CD4-positive, CD25-positive, alpha-beta regulatory T cell (primary cell): ENCODE results near the gene LCP2. TPM values are rescaled to one million over a fixed set of nuclear protein-coding genes. Genes with fewer than 3 reads are reported as not detected.

Source experiments
- ATAC-seq, 2 donors: fragments of 150-1000 bp; cut with Tn5 transposase; one replicate each; pipeline ENCODE4 v1.10.0; 2021; ENCODE audit warnings: low read depth in 2 of 2, moderate number of reproducible peaks in 2 of 2, moderate library complexity in 1 of 2
- DNase-seq, 3 donors: peaks; one replicate each; pipeline versions ENCODE4 v3.0.0 to v3.0.0-alpha.2; 2012 to 2022; ENCODE audit warnings: mixed read lengths in 1 of 3
- H3K27ac ChIP-seq: one replicate; pipeline ENCODE4 v1.7.0; 2013; ENCODE audit warnings: mild to moderate bottlenecking, low read length; ENCODE audit not compliant: insufficient read depth, poor library complexity, severe bottlenecking
- H3K27me3 ChIP-seq: one replicate; pipeline ENCODE4 v1.7.0; 2013; ENCODE audit warnings: low read length; ENCODE audit not compliant: control insufficient read depth, insufficient read depth
- H3K36me3 ChIP-seq: one replicate; pipeline ENCODE4 v1.7.0; 2013; ENCODE audit warnings: mild to moderate bottlenecking, low read length, moderate library complexity; ENCODE audit not compliant: control insufficient read depth, insufficient read depth
- H3K4me1 ChIP-seq: 2 replicates; pipeline ENCODE4 v1.7.0; 2013; ENCODE audit warnings: mild to moderate bottlenecking, low read length; ENCODE audit not compliant: insufficient read depth, control insufficient read depth, poor library complexity, severe bottlenecking
- H3K4me3 ChIP-seq: one replicate; pipeline ENCODE4 v1.7.0; 2013; ENCODE audit warnings: low read depth, mild to moderate bottlenecking, low read length, moderate library complexity
- H3K9me3 ChIP-seq, 2 experiments: 1 replicate in 1 of 2; 2 replicates in 1 of 2; pipeline ENCODE4 v1.7.0; 2013; ENCODE audit warnings: low read length in 2 of 2, mild to moderate bottlenecking in 1 of 2, moderate library complexity in 1 of 2; ENCODE audit not compliant: control insufficient read depth in 2 of 2
- H3K27ac Mint-ChIP-seq, 3 donors: one replicate each; pipeline ENCODE4 v1.8.0; 2020 to 2022; ENCODE audit warnings: mild to moderate bottlenecking in 3 of 3, mixed read lengths in 3 of 3, moderate library complexity in 2 of 3
- H3K27me3 Mint-ChIP-seq: one replicate; pipeline ENCODE4 v1.8.0; 2022; ENCODE audit warnings: mild to moderate bottlenecking, mixed read lengths
- H3K36me3 Mint-ChIP-seq: one replicate; pipeline ENCODE4 v1.8.0; 2020; ENCODE audit warnings: mixed read lengths
- H3K4me1 Mint-ChIP-seq, 4 donors: one replicate each; pipeline ENCODE4 v1.8.0; 2020 to 2022; ENCODE audit warnings: mixed read lengths in 4 of 4, mild to moderate bottlenecking in 1 of 4
- H3K4me3 Mint-ChIP-seq, 4 donors: one replicate each; pipeline ENCODE4 v1.8.0; 2020 to 2022; ENCODE audit warnings: mild to moderate bottlenecking in 4 of 4, mixed read lengths in 4 of 4, moderate library complexity in 3 of 4
- H3K9me3 Mint-ChIP-seq, 7 donors: one replicate each; pipeline ENCODE4 v1.8.0; 2020 to 2022; ENCODE audit warnings: mixed read lengths in 7 of 7, mild to moderate bottlenecking in 3 of 7, moderate library complexity in 2 of 7
- polyA plus RNA-seq, 4 donors: library from polyadenylated mRNA; unstranded; fragments of 300-500 nt; fragmentation: Illumina TruSeq; gene quantifications; one replicate each; pipeline ENCODE4 v1.2.3, GENCODE V29; 2021
- total RNA-seq: library from RNA; stranded (reverse); gene quantifications from one replicate; pipeline ENCODE4 v1.2.3, GENCODE V29; 2022

LCP2 gene
- total and polyA plus RNA-seq, 5 donors from 2014 or later, result 164 to 351 (median 197) TPM

DNA sequence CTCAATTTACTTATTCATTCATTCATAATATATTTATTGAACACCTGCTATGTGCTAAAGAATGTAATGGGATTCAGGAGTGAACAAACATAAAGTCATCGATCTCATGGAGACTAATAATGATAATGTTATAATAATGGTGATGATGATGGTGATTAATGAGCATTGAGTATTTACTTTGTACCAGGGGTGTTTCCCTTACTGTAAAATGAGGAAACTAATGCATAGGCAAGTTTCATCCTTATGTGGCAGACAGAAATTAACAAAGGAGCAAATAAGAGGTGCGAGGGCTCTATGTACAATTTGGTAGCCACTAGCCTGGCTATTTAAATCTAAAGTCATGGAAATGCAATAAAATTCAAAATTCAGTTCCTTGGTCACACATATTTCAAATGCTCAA is 11.1 kb upstream of the LCP2 start:
- DNase-seq, result no peak
- Histone ChIP-seq H3K27ac (no peak overlapping the region), H3K27me3 (no peaks in the 10 kb centered on the region), H3K36me3 (no peaks in the 10 kb centered on the region), H3K4me1 (peaks cover 44% of the 10 kb centered on the region), H3K9me3 (no peaks in the 10 kb centered on the region), H3K4me3 (no peak overlapping the region)
- H3K36me3 Mint-ChIP-seq, result no peaks in the 10 kb centered on the region
- peaks cover 17 to 90% (median 57%) of the 10 kb centered on the region in 4 donors for H3K4me1 Mint-ChIP-seq
- H3K27ac Mint-ChIP-seq, result no peak overlapping the region
- no peak for ATAC-seq
- no peaks in the 10 kb centered on the region for H3K27me3 Mint-ChIP-seq
- H3K4me3 Mint-ChIP-seq, result no peak overlapping the region
- no peaks in the 10 kb centered on the region for H3K9me3 Mint-ChIP-seq

DNA sequence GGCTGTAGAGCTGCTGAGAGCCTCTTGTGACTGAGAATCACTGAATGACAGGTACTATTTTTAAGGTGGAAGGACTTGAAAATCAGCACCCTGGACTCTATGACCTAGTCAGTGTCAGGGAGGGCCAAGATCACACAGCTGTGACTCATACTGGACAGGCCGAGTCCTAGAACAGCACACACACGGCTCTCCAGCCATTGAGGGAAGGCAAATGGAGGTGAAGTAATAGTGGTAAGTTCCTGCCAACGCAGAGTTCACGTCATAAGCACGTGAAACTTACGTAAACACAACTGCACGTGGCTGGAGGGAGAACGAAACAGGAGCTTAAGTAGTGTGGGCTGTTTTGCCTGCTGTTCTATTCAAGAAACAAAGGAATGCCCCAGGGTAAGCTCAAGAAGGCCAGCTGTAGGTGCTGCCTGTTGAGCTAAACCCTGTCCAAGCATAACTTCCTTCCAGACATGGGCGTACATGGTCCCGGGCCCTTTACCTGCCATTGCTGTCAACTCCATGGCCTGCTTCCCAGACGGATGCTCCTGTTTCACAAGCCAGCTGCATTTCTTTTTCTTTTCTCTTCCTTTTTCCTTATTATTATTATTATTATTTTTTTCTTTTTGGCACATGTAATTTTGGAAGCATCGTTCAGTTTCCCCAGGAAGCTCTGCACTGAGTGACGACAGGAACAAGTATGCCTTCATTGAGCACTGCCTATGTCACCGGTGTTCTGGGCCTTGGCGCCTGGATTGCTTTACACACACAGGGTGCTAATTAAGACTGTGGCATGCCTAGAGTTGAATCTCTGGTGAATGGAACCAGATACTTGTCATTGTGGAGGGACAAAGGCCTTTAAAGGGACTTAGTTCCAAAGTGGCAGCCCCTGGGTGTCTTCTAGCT is 10.2 kb upstream of the LCP2 start:
- Mint-ChIP-seq H3K27ac (peak overlapping the region in 1 of 3 donors; percentile 46), H3K36me3 (no peaks in the 10 kb centered on the region), H3K4me1 (peaks cover 16 to 90% (median 58%) of the 10 kb centered on the region in 4 donors), H3K27me3 (no peaks in the 10 kb centered on the region), H3K9me3 (no peaks in the 10 kb centered on the region), H3K4me3 (no peak overlapping the region)
- H3K27me3 ChIP-seq, result no peaks in the 10 kb centered on the region
- H3K4me3 ChIP-seq, result no peak overlapping the region
- no peak for DNase-seq
- no peak overlapping the region for H3K27ac ChIP-seq
- no peaks in the 10 kb centered on the region for H3K9me3 ChIP-seq
- peak in 1 of 2 donors; percentile 23 for ATAC-seq
- H3K36me3 ChIP-seq, result no peaks in the 10 kb centered on the region
- H3K4me1 ChIP-seq, result peaks cover 44% of the 10 kb centered on the region

DNA sequence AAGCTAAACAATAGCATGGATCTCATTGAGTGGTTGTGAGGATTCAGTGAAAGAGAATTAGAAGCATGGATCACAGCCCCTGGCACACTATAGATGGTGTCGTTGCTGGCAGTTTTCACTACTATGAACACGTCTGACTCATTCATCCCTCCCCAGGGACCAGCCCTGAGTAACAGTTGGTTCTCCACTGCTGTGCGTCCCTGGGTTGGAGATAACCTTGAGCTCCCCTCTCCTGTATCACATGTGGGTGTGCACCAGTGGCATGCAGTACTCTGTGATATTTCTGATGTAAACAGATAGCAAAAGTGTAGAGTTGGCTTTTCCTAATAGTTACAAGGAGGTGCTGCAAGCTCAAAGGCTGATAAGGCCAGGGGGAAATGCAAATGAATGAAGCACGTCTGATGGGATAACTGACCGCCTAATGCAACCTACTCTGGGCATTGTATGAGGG is 8.8 kb upstream of the LCP2 start:
- no peaks in the 10 kb centered on the region for H3K36me3 Mint-ChIP-seq
- H3K4me1 Mint-ChIP-seq, result peaks cover 11 to 89% (median 49%) of the 10 kb centered on the region in 4 donors
- DNase-seq (no peak), ATAC-seq (no peak)
- H3K27ac Mint-ChIP-seq, result peak overlapping the region in 1 of 3 donors; percentile 58
- Histone ChIP-seq H3K9me3 (no peaks in the 10 kb centered on the region), H3K4me1 (peaks cover 44% of the 10 kb centered on the region), H3K27me3 (no peaks in the 10 kb centered on the region), H3K27ac (no peak overlapping the region), H3K36me3 (no peaks in the 10 kb centered on the region), H3K4me3 (no peak overlapping the region)
- H3K27me3 Mint-ChIP-seq, result no peaks in the 10 kb centered on the region
- H3K9me3 Mint-ChIP-seq, result no peaks in the 10 kb centered on the region
- H3K4me3 Mint-ChIP-seq, result peak overlapping the region in 1 of 4 donors; percentile 47

GRCh38 chr5:170305646-170306025 is 8.1 kb upstream of the LCP2 start:
- peaks cover 43% of the 10 kb centered on the region for H3K4me1 ChIP-seq
- no peak for ATAC-seq
- H3K4me3 Mint-ChIP-seq, result peak overlapping the region in 1 of 4 donors; percentile 22
- no peaks in the 10 kb centered on the region for H3K27me3 Mint-ChIP-seq
- H3K4me3 ChIP-seq, result no peak overlapping the region
- no peaks in the 10 kb centered on the region for H3K27me3 ChIP-seq
- DNase-seq, result no peak
- no peak overlapping the region for H3K27ac ChIP-seq
- no peaks in the 10 kb centered on the region for H3K36me3 ChIP-seq
- peaks cover 11 to 89% (median 50%) of the 10 kb centered on the region in 4 donors for H3K4me1 Mint-ChIP-seq
- H3K9me3 ChIP-seq, result no peaks in the 10 kb centered on the region
- no peaks in the 10 kb centered on the region for H3K36me3 Mint-ChIP-seq
- peak overlapping the region in 1 of 3 donors; percentile 14 for H3K27ac Mint-ChIP-seq
- H3K9me3 Mint-ChIP-seq, result no peaks in the 10 kb centered on the region

- H3K9me3 Mint-ChIP-seq, result no peaks in the 10 kb centered on the region
- no peak for ATAC-seq
- peaks cover 11 to 89% (median 51%) of the 10 kb centered on the region in 4 donors for H3K4me1 Mint-ChIP-seq
- peak overlapping the region in 1 of 4 donors; percentile 15 for H3K4me3 Mint-ChIP-seq
- DNase-seq, result no peak
- Histone ChIP-seq H3K36me3 (no peaks in the 10 kb centered on the region), H3K9me3 (no peaks in the 10 kb centered on the region), H3K4me3 (no peak overlapping the region), H3K4me1 (peaks cover 44% of the 10 kb centered on the region), H3K27me3 (no peaks in the 10 kb centered on the region), H3K27ac (no peak overlapping the region)
- no peaks in the 10 kb centered on the region for H3K36me3 Mint-ChIP-seq
- no peaks in the 10 kb centered on the region for H3K27me3 Mint-ChIP-seq
- H3K27ac Mint-ChIP-seq, result no peak overlapping the region
Measured at GRCh38 chr5:170305016-170305645, 7.6 kb upstream of the LCP2 start.

DNA sequence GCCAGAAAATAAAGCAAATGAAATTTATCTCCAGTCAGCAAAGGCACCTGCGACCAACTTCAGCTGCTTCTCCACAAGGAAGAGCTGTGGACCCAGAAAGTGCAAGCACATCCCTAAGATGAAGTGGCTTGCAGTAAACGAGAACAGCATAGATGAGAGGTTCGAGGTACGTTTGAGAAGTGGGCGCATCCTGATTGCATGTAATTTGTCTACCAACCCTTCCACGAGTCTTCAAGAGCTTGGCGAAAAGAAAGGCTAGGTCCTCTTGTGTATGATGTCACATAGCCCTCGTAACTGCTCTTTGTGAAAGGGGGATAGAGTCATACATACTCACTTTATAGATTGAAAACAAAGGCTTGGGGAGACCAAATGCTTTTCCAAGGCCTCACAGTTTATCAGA is 6.0 kb upstream of the LCP2 start:
- DNase-seq (peak in 1 of 3 donors; percentile 50), ATAC-seq (no peak)
- H3K4me1 ChIP-seq, result peaks cover 60% of the 10 kb centered on the region
- H3K36me3 ChIP-seq, result no peaks in the 10 kb centered on the region
- peak overlapping the region; percentile 71 for H3K4me3 ChIP-seq
- H3K9me3 ChIP-seq, result no peaks in the 10 kb centered on the region
- Mint-ChIP-seq H3K36me3 (no peaks in the 10 kb centered on the region), H3K4me1 (peaks cover 8 to 91% (median 49%) of the 10 kb centered on the region in 4 donors), H3K9me3 (no peaks in the 10 kb centered on the region), H3K27ac (peak overlapping the region; percentile 87 to 95 (median 95)), H3K4me3 (peak overlapping the region; percentile 82 to 91 (median 90)), H3K27me3 (no peaks in the 10 kb centered on the region)
- H3K27ac ChIP-seq, result peak overlapping the region; percentile 81
- no peaks in the 10 kb centered on the region for H3K27me3 ChIP-seq

DNA sequence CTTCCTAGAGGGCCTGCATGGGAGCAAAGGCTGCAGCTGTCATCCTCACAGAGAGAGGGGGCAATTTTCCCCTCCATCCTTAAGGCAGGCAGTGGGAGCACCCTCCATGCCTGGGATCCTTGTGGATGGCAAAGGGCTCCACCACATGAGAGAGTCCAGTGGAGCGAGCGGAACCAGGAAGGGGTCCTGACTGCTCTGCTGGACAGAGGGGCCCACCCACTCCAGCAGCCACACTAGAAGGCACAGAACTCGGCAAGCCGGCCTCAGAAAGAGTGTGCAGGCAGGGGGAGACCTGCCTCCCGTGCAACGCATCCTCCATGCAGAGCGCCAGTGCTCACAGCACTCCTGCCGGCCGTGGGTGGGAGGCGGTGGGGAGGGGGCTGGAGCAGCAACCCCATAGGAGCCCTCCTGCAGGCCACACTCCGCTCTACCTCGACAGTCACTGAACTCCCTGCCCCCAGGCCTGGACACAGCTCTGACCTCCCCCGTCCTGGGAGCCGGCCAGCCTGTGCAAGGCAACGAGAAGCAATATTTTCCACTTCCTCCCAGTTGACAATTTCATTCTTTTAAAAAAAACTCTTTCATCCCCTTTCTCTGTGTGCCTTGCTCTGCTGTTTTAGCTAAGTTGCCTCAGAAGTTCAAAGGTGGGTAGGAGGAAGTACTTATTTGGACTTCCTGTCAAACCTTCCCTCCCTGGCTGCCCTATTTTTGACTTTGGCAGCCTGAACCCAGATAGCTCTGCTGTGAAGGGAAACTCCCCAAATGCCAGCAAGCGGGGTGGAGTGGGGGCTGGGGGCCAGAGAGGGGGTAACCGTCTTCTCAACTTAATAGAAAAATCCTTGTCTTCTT is 5.3 kb upstream of the LCP2 start:
- peak overlapping the region; percentile 87 to 95 (median 95) for H3K27ac Mint-ChIP-seq
- H3K4me3 Mint-ChIP-seq, result peak overlapping the region; percentile 82 to 91 (median 90)
- Histone ChIP-seq H3K4me3 (peak overlapping the region; percentile 71), H3K27me3 (no peaks in the 10 kb centered on the region), H3K4me1 (peaks cover 67% of the 10 kb centered on the region), H3K36me3 (no peaks in the 10 kb centered on the region), H3K9me3 (no peaks in the 10 kb centered on the region), H3K27ac (peak overlapping the region; percentile 81)
- no peaks in the 10 kb centered on the region for H3K36me3 Mint-ChIP-seq
- no peaks in the 10 kb centered on the region for H3K27me3 Mint-ChIP-seq
- DNase-seq, result peak; percentile 73 to 93 (median 84)
- H3K4me1 Mint-ChIP-seq, result peaks cover 5 to 93% (median 54%) of the 10 kb centered on the region in 4 donors
- H3K9me3 Mint-ChIP-seq, result no peaks in the 10 kb centered on the region
- peak; percentile 85 to 92 for ATAC-seq
